ENCODE results near the gene ARID5B. TPM values are rescaled to one million over a fixed set of nuclear protein-coding genes. Genes with fewer than 3 reads are reported as not detected.

Gene ARID5B
- polyA plus RNA-seq, 3 donors = 1.00 to 2.5 (median 1.5) TPM

DNA sequence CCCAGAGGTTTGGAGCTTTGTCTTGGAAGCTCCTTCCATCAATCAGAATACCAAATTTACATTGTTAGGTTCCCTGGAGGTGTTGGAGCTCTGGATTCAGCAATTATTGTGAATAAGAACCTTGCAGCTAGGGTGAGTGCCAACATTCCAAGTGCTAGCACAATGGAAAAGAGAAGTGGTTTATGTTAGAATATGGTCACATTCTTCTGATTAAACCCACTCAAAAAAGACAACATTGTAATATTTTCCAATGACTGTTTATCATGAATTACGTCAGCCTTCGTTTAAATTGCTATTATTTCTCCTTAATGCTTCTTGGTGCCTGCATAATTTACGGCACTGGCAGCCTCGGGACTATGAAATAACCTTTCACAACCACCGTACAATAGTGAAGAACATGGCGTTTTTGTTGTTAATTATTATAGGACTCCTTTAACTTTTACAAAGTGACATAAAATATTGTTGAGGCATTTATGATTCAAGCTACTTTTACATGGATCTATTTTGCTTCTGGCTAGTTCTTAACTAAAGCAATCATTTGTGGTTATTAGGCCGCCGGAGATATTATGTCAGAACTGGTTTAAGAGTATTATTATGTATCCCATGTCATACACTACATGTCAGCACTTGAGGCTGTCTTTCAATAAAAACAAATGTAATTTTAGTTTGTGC is 117.7 kb downstream of the ARID5B start:
- TF ChIP-seq, protein P1, sequence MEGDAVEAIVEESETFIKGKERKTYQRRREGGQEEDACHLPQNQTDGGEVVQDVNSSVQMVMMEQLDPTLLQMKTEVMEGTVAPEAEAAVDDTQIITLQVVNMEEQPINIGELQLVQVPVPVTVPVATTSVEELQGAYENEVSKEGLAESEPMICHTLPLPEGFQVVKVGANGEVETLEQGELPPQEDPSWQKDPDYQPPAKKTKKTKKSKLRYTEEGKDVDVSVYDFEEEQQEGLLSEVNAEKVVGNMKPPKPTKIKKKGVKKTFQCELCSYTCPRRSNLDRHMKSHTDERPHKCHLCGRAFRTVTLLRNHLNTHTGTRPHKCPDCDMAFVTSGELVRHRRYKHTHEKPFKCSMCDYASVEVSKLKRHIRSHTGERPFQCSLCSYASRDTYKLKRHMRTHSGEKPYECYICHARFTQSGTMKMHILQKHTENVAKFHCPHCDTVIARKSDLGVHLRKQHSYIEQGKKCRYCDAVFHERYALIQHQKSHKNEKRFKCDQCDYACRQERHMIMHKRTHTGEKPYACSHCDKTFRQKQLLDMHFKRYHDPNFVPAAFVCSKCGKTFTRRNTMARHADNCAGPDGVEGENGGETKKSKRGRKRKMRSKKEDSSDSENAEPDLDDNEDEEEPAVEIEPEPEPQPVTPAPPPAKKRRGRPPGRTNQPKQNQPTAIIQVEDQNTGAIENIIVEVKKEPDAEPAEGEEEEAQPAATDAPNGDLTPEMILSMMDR (IDR thresholded peaks at IDR 0.05) = no peak
- no peak overlapping the region for H3K9ac ChIP-seq (ENCODE audit: insufficient read depth, low read length, poor library complexity, severe bottlenecking)
- Mint-ChIP-seq H3K27me3 (ENCODE audit: low read depth in 3 of 3) (no peaks in the 10 kb centered on the region), H3K27ac (no peak overlapping the region), H3K4me3 (no peak overlapping the region), H3K4me1 (peaks cover 43% of the 10 kb centered on the region), H3K9me3 (no peaks in the 10 kb centered on the region), H3K36me3 (peaks cover 0 to 2% of the 10 kb centered on the region in 2 donors)
- no peak overlapping the region for H3K4me3 ChIP-seq (replicated peaks in 1 of 3; ENCODE audit: low read depth in 2 of 3, low read length in 3 of 3)
- no peaks in the 10 kb centered on the region for H3K9me3 ChIP-seq (replicated peaks in 1 of 2; ENCODE audit: control insufficient read depth in 1 of 2, insufficient read depth in 1 of 2, low read length in 2 of 2)
- WGBS (ENCODE audit: insufficient coverage) = 100% methylated on average over 1 of the region's 8 CpGs
- peaks cover 4% of the 10 kb centered on the region for H3K79me2 ChIP-seq (ENCODE audit: insufficient read depth, low read length)
- no peaks in the 10 kb centered on the region for H3K36me3 ChIP-seq (replicated peaks in 1 of 2; ENCODE audit: control insufficient read depth in 1 of 2, insufficient read depth in 2 of 2, low read length in 2 of 2)
- H3K27me3 ChIP-seq (ENCODE audit: control insufficient read depth in 2 of 2, insufficient read depth in 2 of 2, low read length in 2 of 2) = no peaks in the 10 kb centered on the region
- H2AFZ ChIP-seq (ENCODE audit: insufficient read depth, low read depth, low read length, poor library complexity, severe bottlenecking) = no peak overlapping the region
- intact Hi-C loops (cut with micrococcal nuclease) = no loop called here
- H4K20me1 ChIP-seq (ENCODE audit: insufficient read depth, low read length) = no peaks in the 10 kb centered on the region
- no peak for DNase-seq
- H3K4me2 ChIP-seq (replicated peaks; ENCODE audit: extremely low read depth, low read length, poor library complexity, severe bottlenecking) = no peak overlapping the region
- H3K27ac ChIP-seq (ENCODE audit: low read depth in 1 of 2, low read length in 2 of 2) = no peak overlapping the region
- peaks cover 21 to 30% of the 10 kb centered on the region in 2 donors for H3K4me1 ChIP-seq (ENCODE audit: control insufficient read depth in 1 of 2, insufficient read depth in 2 of 2, low read length in 2 of 2)

DNA sequence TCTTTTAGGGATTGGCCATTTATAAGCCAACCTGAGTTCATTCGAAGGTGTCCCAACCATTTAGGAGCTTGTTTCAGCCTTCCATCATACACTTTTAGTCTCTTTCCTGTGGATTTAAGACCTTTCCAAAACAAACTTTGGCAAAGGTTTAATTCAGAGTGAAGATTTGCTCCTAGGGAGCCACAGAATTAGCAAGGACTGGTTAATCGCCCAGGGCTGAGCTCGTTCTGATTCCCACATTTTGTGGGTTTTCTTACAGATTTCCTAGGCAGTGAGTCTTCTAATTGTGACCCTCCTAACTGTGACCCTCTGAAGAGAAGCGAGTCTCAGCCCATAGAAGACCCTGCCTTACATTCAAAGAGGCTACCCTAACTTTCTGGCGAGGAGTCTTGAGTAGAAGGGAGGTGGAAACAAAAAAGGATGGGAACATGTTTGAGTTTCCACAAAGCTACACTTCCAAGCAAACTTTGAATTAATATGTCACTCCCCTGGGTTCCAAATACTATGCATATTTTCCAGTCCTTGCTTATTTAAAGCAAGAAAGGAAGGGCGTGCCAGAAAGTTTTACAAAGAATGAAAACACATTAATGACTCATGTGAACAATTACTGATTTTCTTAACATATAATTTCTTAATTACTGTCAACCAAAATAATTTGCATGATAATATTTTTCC is 118.3 kb downstream of the ARID5B start:
- Histone ChIP-seq H3K4me3 (replicated peaks in 1 of 3; ENCODE audit: low read depth in 2 of 3, low read length in 3 of 3) (no peak overlapping the region), H3K4me2 (replicated peaks; ENCODE audit: extremely low read depth, low read length, poor library complexity, severe bottlenecking) (no peak overlapping the region), H3K9me3 (replicated peaks in 1 of 2; ENCODE audit: control insufficient read depth in 1 of 2, insufficient read depth in 1 of 2, low read length in 2 of 2) (no peaks in the 10 kb centered on the region), H3K4me1 (ENCODE audit: control insufficient read depth in 1 of 2, insufficient read depth in 2 of 2, low read length in 2 of 2) (peaks cover 21 to 30% of the 10 kb centered on the region in 2 donors), H3K9ac (ENCODE audit: insufficient read depth, low read length, poor library complexity, severe bottlenecking) (no peak overlapping the region), H3K79me2 (ENCODE audit: insufficient read depth, low read length) (peaks cover 4% of the 10 kb centered on the region), H3K27ac (ENCODE audit: low read depth in 1 of 2, low read length in 2 of 2) (no peak overlapping the region), H3K27me3 (ENCODE audit: control insufficient read depth in 2 of 2, insufficient read depth in 2 of 2, low read length in 2 of 2) (no peaks in the 10 kb centered on the region), H2AFZ (ENCODE audit: insufficient read depth, low read depth, low read length, poor library complexity, severe bottlenecking) (no peak overlapping the region), H3K36me3 (replicated peaks in 1 of 2; ENCODE audit: control insufficient read depth in 1 of 2, insufficient read depth in 2 of 2, low read length in 2 of 2) (no peaks in the 10 kb centered on the region), H4K20me1 (ENCODE audit: insufficient read depth, low read length) (no peaks in the 10 kb centered on the region)
- H3K27ac Mint-ChIP-seq = no peak overlapping the region
- intact Hi-C loops (cut with micrococcal nuclease) = no loop called here
- DNase-seq = no peak
- no peak overlapping the region for H3K4me3 Mint-ChIP-seq
- peaks cover 0 to 2% of the 10 kb centered on the region in 2 donors for H3K36me3 Mint-ChIP-seq
- no peaks in the 10 kb centered on the region for H3K9me3 Mint-ChIP-seq
- peaks cover 41% of the 10 kb centered on the region for H3K4me1 Mint-ChIP-seq
- 92% methylated on average over 2 of the region's 6 CpGs for WGBS (ENCODE audit: insufficient coverage)
- TF ChIP-seq, protein P1 (IDR thresholded peaks at IDR 0.05) = no peak
- no peaks in the 10 kb centered on the region for H3K27me3 Mint-ChIP-seq (ENCODE audit: low read depth in 3 of 3)
